Stimulated activated naive B cell treated with anti-CD40 and anti-IgM and Interleukin-4, amounts not matched to agents 10 μg/mL and 1 μg/mL and 100 μg/mL, for 72 hours (primary cell): ENCODE data around the gene SLC7A14.

Experiments used
- ATAC-seq, 2 donors: fragments of 150-1000 bp; cut with Tn5 transposase; replicated peaks; 2 replicates each; pipeline ENCODE4 v1.10.0; 2021; ENCODE audit warnings: moderate library complexity in 1 of 2
- DNase-seq: peaks from one replicate; pipeline ENCODE4 v3.0.0; 2021
- H3K27ac Mint-ChIP-seq: one replicate; pipeline ENCODE4 v1.8.0; 2022; ENCODE audit warnings: mild to moderate bottlenecking, mixed read lengths
- H3K27me3 Mint-ChIP-seq, 2 donors: one replicate each; pipeline ENCODE4 v1.8.0; 2022; ENCODE audit warnings: mixed read lengths in 2 of 2
- H3K36me3 Mint-ChIP-seq, 2 donors: one replicate each; pipeline ENCODE4 v1.8.0; 2022; ENCODE audit warnings: mixed read lengths in 2 of 2, mild to moderate bottlenecking in 1 of 2
- H3K4me1 Mint-ChIP-seq, 2 donors: one replicate each; pipeline ENCODE4 v1.8.0; 2022; ENCODE audit warnings: mixed read lengths in 2 of 2, mild to moderate bottlenecking in 1 of 2
- H3K4me3 Mint-ChIP-seq, 2 donors: one replicate each; pipeline ENCODE4 v1.8.0; 2022; ENCODE audit warnings: mild to moderate bottlenecking in 2 of 2, mixed read lengths in 2 of 2, moderate library complexity in 1 of 2
- H3K9me3 Mint-ChIP-seq, 2 donors: one replicate each; pipeline ENCODE4 v1.8.0; 2022; ENCODE audit warnings: mixed read lengths in 2 of 2, mild to moderate bottlenecking in 1 of 2

Gene SLC7A14

DNA sequence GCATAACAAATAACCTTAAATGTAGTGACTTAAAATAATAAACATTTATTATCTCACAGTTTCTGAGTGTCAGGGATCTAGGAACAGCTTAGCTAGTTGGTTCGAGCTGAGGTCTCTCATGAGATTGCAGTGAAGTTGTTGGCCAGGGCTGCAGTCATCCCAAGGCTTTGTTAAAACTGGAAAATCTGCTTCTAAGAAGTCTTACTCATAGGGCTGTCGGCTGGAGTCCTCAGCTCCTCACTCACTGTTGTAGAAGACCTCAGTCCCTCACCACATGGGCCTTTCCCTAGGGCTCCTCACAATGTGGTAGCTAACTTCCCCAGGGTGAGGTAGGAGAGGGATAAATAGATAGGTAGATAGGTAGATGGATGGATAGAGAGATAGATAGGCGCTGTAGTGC, 20.8 kb upstream of the SLC7A14 start:
- no peak overlapping the region for H3K4me3 Mint-ChIP-seq
- no peak for DNase-seq
- H3K36me3 Mint-ChIP-seq, result no peaks in the 10 kb centered on the region
- no peak overlapping the region for H3K27ac Mint-ChIP-seq
- peaks cover under 1 to 3% of the 10 kb centered on the region in 2 donors for H3K4me1 Mint-ChIP-seq
- peaks cover 35 to 46% of the 10 kb centered on the region in 2 donors for H3K27me3 Mint-ChIP-seq
- no peak for ATAC-seq
- peaks cover 0 to 2% of the 10 kb centered on the region in 2 donors for H3K9me3 Mint-ChIP-seq

DNA sequence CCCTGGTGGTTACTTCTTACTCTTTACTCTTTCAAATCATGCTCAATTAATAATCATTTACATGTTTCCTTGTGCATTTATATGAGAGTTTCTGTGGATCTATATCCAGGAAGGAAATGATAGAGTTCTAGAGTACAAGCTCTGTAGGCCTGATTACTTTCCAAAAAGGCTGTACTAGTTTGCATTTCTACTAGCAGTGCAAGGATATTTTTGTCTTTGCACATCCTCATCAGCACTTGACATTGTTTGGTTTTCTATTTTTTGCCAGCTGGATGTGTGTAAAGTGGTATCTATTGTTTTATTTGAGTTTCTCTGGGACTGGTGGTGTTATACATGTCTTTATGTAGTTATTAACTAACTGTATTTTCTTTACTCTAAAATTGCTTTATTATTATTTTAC, 19.6 kb upstream of the SLC7A14 start:
- Mint-ChIP-seq H3K4me1 (peaks cover 3 to 7% of the 10 kb centered on the region in 2 donors), H3K27ac (no peak overlapping the region), H3K4me3 (no peak overlapping the region), H3K36me3 (no peaks in the 10 kb centered on the region), H3K9me3 (peaks cover 3 to 7% of the 10 kb centered on the region in 2 donors), H3K27me3 (peaks cover 33 to 47% of the 10 kb centered on the region in 2 donors)
- no peak for ATAC-seq
- DNase-seq, result no peak

DNA sequence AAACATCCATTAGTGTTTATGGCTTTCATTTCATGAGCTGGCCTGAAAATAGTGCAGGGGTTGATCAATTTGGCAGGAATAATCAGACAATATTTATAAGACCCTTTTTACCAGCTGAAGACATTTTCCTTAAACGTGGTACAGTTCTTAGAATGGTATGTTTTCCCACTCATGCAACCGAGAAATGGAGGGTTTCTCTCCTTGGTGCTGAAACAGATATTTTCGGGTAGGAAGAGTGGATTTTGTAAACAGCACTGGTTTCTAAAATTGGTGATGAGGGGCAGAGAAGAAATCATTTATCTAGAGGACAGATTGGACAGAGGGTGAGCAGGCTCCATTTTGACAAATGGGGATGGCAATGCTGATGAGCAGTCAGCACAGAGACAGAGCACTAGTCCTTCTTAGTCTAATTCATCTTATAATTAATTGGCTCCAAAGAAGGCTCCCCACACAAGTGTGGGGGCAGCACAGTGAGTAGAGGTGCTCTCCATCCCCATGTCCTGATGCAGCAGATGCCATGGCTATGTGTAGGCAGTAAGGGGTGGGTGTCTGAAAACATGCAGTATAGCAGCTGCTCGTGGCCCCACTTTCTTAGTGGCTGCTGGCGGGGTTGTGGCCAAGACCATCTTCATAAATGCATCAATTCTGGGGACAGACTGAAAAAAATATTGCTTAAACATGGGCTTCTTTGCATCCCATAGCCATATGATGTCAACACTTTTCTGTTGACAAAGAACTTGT, 18.1 kb upstream of the SLC7A14 start:
- Mint-ChIP-seq H3K27me3 (peaks cover 26 to 36% of the 10 kb centered on the region in 2 donors), H3K36me3 (no peaks in the 10 kb centered on the region), H3K27ac (no peak overlapping the region), H3K4me1 (peaks cover 3 to 7% of the 10 kb centered on the region in 2 donors), H3K4me3 (no peak overlapping the region), H3K9me3 (peaks cover 3 to 7% of the 10 kb centered on the region in 2 donors)
- ATAC-seq, result no peak
- DNase-seq, result no peak

DNA sequence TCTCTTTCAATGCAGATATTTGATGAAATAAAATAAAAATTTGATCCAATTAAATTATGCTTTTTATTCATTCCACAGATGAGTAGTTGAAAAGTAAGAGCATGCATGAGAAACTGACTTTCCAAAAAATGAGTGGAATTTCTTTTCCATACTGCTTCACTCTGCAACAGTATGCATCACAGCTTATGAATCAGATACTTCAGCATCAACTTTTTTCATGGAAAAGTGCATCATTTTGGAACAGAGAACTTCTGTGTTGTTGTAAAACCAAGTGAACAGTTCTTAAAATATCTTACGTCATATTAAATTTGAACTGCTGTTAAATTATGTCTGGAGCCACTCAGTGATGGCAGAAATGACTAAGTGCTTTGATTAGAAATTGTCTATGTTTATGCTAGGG, 16.7 kb upstream of the SLC7A14 start:
- ATAC-seq, result no peak
- Mint-ChIP-seq H3K4me1 (peaks cover 3 to 7% of the 10 kb centered on the region in 2 donors), H3K36me3 (no peaks in the 10 kb centered on the region), H3K9me3 (peaks cover 3 to 7% of the 10 kb centered on the region in 2 donors), H3K27ac (no peak overlapping the region), H3K27me3 (peaks cover 26 to 43% of the 10 kb centered on the region in 2 donors), H3K4me3 (no peak overlapping the region)
- no peak for DNase-seq

DNA sequence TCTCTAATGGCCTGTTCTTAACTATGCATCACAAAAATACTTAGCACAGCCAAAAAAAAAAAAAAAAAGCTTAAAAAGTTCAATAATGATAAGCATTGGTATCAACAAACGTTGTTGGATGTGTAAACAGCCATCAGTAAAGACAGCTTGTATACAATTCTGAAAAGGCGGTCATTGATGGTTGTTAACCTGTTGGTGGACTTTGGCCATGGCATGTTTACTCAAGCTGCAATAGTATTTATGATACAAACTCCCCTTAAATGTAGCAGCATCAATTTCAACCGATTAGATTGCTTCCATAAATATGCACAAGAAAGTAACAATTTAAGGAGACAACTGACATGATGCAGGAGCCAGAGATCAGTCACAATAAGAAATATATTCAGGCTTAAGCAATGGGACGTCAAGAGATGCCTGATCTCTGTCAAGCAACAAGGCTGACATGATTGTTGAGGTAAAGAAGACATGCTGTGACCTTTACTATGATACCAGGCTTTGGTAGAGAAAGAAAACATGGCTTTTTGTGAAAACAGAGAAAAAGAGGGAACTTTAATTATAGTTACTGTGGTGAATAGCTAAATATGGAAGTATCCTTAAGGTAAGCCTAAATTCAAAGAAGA, 14.2 kb upstream of the SLC7A14 start:
- H3K4me1 Mint-ChIP-seq, result peaks cover 3 to 7% of the 10 kb centered on the region in 2 donors
- no peaks in the 10 kb centered on the region for H3K36me3 Mint-ChIP-seq
- no peak for DNase-seq
- H3K27me3 Mint-ChIP-seq, result peaks cover 24 to 56% of the 10 kb centered on the region in 2 donors
- no peak for ATAC-seq
- peaks cover 3 to 7% of the 10 kb centered on the region in 2 donors for H3K9me3 Mint-ChIP-seq
- no peak overlapping the region for H3K4me3 Mint-ChIP-seq
- H3K27ac Mint-ChIP-seq, result no peak overlapping the region

DNA sequence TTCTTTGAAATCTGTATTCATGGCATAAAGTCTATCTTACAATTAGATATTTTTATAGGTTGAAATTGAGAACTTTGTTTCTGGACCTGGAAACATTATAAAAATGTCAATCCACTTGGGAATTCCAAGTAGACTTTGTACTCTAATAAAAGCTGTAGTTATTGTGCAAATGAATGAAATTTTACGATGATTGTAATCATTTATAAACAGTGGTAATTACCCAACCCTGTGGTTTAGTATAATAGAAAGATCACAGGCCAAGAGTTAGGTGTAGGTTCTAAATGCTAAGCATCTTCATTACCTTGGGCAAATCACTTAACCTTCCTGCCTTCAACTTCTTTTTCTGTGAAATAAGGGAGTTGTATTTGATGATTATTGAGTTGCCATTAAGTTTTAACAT, 13.2 kb upstream of the SLC7A14 start:
- DNase-seq (no peak), ATAC-seq (no peak)
- Mint-ChIP-seq H3K27me3 (peaks cover 19 to 51% of the 10 kb centered on the region in 2 donors), H3K4me1 (peaks cover 3 to 7% of the 10 kb centered on the region in 2 donors), H3K36me3 (no peaks in the 10 kb centered on the region), H3K4me3 (no peak overlapping the region), H3K27ac (no peak overlapping the region), H3K9me3 (peaks cover 3 to 7% of the 10 kb centered on the region in 2 donors)

DNA sequence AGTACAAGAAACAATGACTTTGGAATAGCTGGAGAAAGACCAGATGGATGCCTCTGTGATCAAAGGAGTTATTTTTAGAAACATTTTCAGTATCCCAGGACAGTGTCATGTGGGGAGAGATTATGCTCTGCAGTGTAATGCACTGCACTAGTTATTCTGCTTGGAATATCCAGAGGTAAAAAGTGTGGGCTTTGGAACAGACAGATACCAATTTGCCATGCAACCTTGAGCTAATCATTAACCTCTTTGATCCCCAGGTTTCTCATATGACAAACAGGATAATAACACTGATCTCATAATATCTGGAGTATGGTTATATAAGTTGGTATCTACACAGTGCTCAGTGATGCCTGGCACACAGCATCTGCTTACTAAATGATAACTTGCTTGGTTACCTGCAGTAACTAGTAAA, 12.2 kb upstream of the SLC7A14 start:
- Mint-ChIP-seq H3K27me3 (peaks cover 11 to 45% of the 10 kb centered on the region in 2 donors), H3K4me1 (peaks cover 3 to 7% of the 10 kb centered on the region in 2 donors), H3K36me3 (no peaks in the 10 kb centered on the region), H3K27ac (no peak overlapping the region), H3K4me3 (no peak overlapping the region), H3K9me3 (peaks cover 3 to 6% of the 10 kb centered on the region in 2 donors)
- DNase-seq (no peak), ATAC-seq (no peak)

DNA sequence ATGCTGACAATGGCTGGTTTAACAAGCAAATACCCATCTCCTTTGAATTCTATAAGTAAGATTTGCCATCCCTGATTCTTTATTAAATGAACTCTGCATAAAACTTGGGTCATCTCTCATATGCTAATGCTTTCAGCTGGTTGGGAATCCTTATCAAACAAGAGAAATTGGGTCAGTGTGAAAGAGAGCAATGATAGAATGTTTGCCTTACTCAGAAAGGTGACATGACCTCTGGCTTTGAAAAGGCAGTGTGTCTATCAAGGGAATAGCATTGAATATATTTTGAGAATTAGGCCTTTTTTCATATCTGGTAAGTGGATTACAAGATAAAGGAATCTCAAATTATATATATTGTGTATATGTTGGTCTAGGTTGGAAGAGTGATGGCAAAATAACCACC, 8.7 kb upstream of the SLC7A14 start:
- no peaks in the 10 kb centered on the region for H3K36me3 Mint-ChIP-seq
- DNase-seq, result no peak
- no peaks in the 10 kb centered on the region for H3K4me1 Mint-ChIP-seq
- peaks cover 21 to 54% of the 10 kb centered on the region in 2 donors for H3K27me3 Mint-ChIP-seq
- no peak overlapping the region for H3K4me3 Mint-ChIP-seq
- H3K9me3 Mint-ChIP-seq, result no peaks in the 10 kb centered on the region
- no peak overlapping the region for H3K27ac Mint-ChIP-seq
- no peak for ATAC-seq

DNA sequence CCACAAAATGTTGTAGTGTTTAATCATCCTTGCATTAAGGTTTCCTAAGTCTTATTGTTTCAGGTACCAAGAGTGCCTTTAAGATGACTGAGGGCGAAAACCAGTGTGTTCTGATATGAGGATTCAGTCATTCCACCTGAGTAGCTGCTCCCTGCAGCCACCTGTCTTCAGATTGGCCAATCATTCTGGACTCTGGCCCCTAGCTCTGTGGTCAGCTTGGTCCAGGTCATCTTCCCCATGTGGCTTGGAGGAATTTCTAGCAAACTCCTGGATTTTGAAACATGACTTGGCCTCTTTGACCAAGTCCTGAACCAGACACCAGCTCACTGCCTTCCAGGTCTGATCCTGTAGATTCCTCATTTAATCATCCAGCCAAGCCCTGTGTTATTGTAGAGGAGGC, 7.8 kb upstream of the SLC7A14 start:
- no peaks in the 10 kb centered on the region for H3K36me3 Mint-ChIP-seq
- ATAC-seq (no peak), DNase-seq (no peak)
- no peaks in the 10 kb centered on the region for H3K4me1 Mint-ChIP-seq
- H3K27ac Mint-ChIP-seq, result no peak overlapping the region
- H3K4me3 Mint-ChIP-seq, result no peak overlapping the region
- H3K27me3 Mint-ChIP-seq, result peaks cover 30 to 62% of the 10 kb centered on the region in 2 donors
- H3K9me3 Mint-ChIP-seq, result no peaks in the 10 kb centered on the region

DNA sequence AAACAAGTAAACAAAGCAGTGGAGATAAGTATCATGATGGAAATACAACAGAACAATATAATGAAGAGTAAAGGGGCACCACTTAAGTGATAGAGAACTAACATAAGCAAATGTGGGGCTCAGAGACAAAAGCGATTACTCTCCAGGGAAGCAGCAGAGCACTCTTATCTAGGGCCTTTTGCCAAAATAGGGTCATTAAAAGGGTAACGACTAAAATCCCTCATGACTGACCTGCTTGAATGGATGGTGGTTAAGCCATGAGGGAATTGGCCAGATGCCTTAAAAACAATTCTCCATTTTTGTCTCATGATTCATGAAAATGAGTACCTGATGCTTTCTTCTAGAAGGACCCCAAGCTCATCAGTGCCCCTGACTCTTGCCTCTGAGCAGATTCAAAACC, 3.2 kb upstream of the SLC7A14 start:
- Mint-ChIP-seq H3K27me3 (peaks cover 58 to 71% of the 10 kb centered on the region in 2 donors), H3K9me3 (no peaks in the 10 kb centered on the region), H3K36me3 (peaks cover 0 to 2% of the 10 kb centered on the region in 2 donors), H3K27ac (no peak overlapping the region), H3K4me3 (no peak overlapping the region), H3K4me1 (peaks cover 0 to 2% of the 10 kb centered on the region in 2 donors)
- DNase-seq (no peak), ATAC-seq (no peak)

DNA sequence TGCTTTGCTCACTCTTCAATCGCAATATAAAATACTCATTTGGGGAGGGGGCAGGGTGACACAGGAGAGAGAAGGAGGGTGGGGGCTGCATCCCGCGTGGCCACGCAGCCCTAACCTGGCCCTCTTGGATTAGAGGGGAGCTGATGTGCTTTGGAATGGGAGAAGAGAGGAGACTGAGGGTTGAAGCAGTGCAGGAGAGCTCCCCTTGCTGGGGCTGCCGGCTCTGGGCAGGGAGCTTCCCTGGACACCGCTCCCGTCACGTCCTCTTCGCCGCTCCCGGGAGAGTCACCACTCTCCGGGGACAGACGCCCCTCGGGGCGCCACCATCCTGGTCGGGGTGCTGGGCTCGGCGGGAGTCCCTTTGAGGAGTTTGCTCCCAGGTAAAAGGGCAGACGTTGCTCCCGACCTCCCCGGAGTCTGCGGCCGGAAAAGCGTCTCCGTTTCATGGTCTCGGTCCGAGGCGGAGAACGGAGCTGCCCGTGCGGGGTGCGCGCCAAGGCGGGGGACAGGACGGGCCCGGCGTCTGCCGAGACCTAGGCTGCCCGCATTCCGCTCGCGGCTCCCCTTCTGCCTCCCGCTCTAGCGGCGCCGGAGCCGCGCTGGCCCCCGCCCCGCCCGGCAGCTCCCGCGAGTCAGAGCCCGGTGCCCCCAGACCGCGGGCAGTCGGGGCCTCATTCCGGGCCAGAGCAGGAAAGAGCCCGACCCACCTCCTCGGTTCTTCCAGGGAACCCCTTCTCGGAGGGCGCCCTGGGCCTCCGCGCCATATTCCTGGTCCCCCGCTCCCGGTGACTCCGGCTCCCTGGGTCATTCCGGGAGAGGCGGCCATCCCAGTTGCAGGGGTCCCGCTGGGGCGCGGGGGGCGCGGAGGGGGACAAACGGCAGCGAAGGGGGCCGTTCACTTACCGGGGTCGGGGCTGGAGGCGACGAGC, 603 bp downstream of the SLC7A14 start:
- Mint-ChIP-seq H3K27ac (peak overlapping the region; percentile 52), H3K36me3 (peaks cover 0 to 2% of the 10 kb centered on the region in 2 donors), H3K27me3 (peaks cover 58 to 75% of the 10 kb centered on the region in 2 donors), H3K4me1 (peaks cover 0 to 2% of the 10 kb centered on the region in 2 donors), H3K9me3 (no peaks in the 10 kb centered on the region), H3K4me3 (no peak overlapping the region)
- no peak for ATAC-seq
- DNase-seq, result no peak

DNA sequence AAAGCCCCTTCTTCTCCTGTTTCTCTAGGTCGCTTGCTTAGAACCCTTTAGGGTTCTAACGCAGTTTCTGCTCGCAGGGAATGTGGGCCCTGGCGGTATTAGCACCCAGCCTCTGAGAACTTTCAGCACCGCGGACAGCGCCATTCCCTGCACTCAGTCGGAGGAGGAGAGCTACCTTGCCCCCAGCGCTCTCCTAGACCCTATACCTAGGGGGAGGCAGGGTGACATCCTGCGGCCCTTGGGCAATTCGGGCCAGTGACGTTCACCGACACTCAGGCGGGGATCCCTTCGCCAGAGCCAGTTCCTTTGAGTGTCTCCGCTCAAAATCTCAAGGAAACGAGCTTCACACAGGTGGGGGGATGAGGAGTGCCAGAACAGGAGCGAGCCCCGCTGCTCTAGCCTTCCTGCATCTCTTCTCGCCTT, 1.3 kb downstream of the SLC7A14 start:
- Mint-ChIP-seq H3K4me1 (peaks cover 0 to 2% of the 10 kb centered on the region in 2 donors), H3K36me3 (peaks cover 0 to 2% of the 10 kb centered on the region in 2 donors), H3K4me3 (no peak overlapping the region), H3K27me3 (peaks cover 65 to 78% of the 10 kb centered on the region in 2 donors), H3K27ac (peak overlapping the region; percentile 52), H3K9me3 (no peaks in the 10 kb centered on the region)
- peak; percentile 39 to 60 for ATAC-seq
- peak; percentile 9 for DNase-seq

DNA sequence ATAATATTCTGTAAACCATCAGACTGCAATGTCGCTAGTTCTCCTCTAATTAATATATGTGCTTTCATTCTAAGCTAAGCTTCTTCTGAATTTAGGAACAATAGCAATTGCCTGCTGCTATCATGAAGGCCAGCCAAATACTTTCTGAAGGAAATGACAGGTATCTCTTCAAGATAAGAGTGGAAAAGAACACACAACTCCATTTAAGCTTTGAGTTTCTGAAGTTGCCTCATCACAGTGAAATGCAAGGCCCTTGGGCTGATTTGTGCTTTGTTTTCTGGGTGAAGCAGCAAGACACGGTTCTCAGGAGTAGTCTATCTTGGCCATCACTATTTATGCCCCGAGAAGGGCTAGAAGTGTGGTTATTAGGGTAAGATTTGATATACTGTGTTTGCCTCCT, 6.2 kb downstream of the SLC7A14 start:
- H3K4me1 Mint-ChIP-seq, result peaks cover 2% of the 10 kb centered on the region in 2 donors
- no peak overlapping the region for H3K27ac Mint-ChIP-seq
- no peak for ATAC-seq
- H3K27me3 Mint-ChIP-seq, result peaks cover 49 to 55% of the 10 kb centered on the region in 2 donors
- DNase-seq, result no peak
- no peak overlapping the region for H3K4me3 Mint-ChIP-seq
- H3K9me3 Mint-ChIP-seq, result no peaks in the 10 kb centered on the region
- no peaks in the 10 kb centered on the region for H3K36me3 Mint-ChIP-seq

DNA sequence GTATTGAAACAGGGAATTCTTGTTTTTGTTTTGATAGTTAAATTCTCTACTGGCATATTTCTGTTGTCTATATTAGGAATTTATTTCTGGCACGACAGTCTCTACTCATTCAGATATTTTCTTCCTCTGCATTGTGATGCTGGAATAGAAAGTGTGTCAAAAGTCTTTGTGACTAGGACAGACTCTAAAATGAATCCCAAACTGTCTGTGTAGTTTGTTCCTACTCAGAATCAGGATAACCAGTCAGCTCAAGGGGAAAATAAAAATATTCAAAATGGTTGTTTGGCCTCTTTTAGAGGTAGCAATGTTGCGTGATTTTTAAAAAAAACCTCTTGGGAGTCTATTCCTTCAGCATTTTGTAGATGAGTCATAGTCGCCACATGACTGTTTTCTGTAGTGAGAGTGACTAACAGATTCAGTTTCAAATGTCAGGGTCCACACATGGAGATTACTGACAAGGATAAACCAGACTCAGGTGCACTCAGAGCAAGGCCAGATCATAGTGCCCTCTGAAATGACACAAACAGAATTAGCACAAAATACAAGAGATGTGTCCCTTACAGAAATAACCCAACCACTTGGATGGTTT, 13.1 kb downstream of the SLC7A14 start:
- H3K27me3 Mint-ChIP-seq, result peaks cover 27 to 34% of the 10 kb centered on the region in 2 donors
- H3K4me3 Mint-ChIP-seq, result no peak overlapping the region
- no peaks in the 10 kb centered on the region for H3K36me3 Mint-ChIP-seq
- peaks cover 0 to 2% of the 10 kb centered on the region in 2 donors for H3K9me3 Mint-ChIP-seq
- peak; percentile 98 to 99 for ATAC-seq
- H3K4me1 Mint-ChIP-seq, result peaks cover 10 to 23% of the 10 kb centered on the region in 2 donors
- peak; percentile 39 for DNase-seq
- no peak overlapping the region for H3K27ac Mint-ChIP-seq
